H1 (cell line): Measurements from ENCODE around the gene ENO4. TPM values are rescaled to one million over a fixed set of nuclear protein-coding genes. Genes with fewer than 3 reads are reported as not detected.

Source experiments
- CTCF ChIA-PET: fragments of 300-600 bp; sonication (Branson Sonifier 250); formaldehyde crosslinking; loops from one replicate; lab custom pipeline; 2021; ENCODE audit not compliant: partially characterized antibody; lab: Charles Lee
- POLR2A ChIA-PET: fragments of 300-600 bp; sonication (Branson Sonifier 250); formaldehyde crosslinking; loops from one replicate; lab custom pipeline; 2021; ENCODE audit warnings: inconsistent platforms; ENCODE audit not compliant: partially characterized antibody; lab: Charles Lee
- DNase-seq, 2 experiments: peaks; one replicate each; pipeline versions ENCODE4 v3.0.0 to v3.0.0-alpha.2; 2010 to 2022; ENCODE audit warnings: low spot score in 2 of 2, low read depth in 1 of 2, mixed read lengths in 1 of 2
- FAIRE-seq: peaks from 2 replicates; lab custom pipeline; 2011; peaks lifted over from hg19 to GRCh38; lab: Jason Lieb, UNC
- H2AFZ ChIP-seq: 2 replicates; pipeline ENCODE4 v1.8.1; 2012; ENCODE audit warnings: low read length, inconsistent platforms
- H2AK5ac ChIP-seq: 2 replicates; pipeline ENCODE4 v1.6.1; 2013; ENCODE audit warnings: low read depth, low read length
- H2BK120ac ChIP-seq: replicated peaks from 2 replicates; pipeline ENCODE3; 2013; ENCODE audit warnings: low read depth, low read length, inconsistent platforms
- H2BK12ac ChIP-seq: 2 replicates; pipeline ENCODE4 v1.6.1; 2013; ENCODE audit warnings: low read depth, low read length
- H2BK15ac ChIP-seq: 2 replicates; pipeline ENCODE4 v1.6.1; 2013; ENCODE audit warnings: low read length
- H2BK20ac ChIP-seq: 2 replicates; pipeline ENCODE4 v1.6.1; 2013; ENCODE audit warnings: low read length
- H2BK5ac ChIP-seq: 2 replicates; pipeline ENCODE4 v1.6.1; 2013; ENCODE audit warnings: low read depth, low read length
- H3K14ac ChIP-seq: 2 replicates; pipeline ENCODE4 v1.6.1; 2013; ENCODE audit warnings: inconsistent platforms; ENCODE audit not compliant: insufficient read length
- H3K18ac ChIP-seq: 2 replicates; pipeline ENCODE4 v1.6.1; 2013; ENCODE audit warnings: low read length; ENCODE audit errors: extremely low read depth
- H3K23ac ChIP-seq: 2 replicates; pipeline ENCODE4 v1.6.1; 2013; ENCODE audit warnings: inconsistent platforms; ENCODE audit not compliant: insufficient read length
- H3K23me2 ChIP-seq: 2 replicates; pipeline ENCODE4 v1.6.1; 2013; ENCODE audit warnings: low read depth, low read length
- H3K27ac ChIP-seq: 2 replicates; pipeline ENCODE4 v1.6.1; 2011; ENCODE audit warnings: low read depth, low read length, inconsistent platforms
- H3K27me3 ChIP-seq, 4 experiments: replicated peaks in 1 of 4; 1 replicate in 1 of 4; 2 replicates in 3 of 4; pipeline versions ENCODE4 v1.6.1 to v1.8.1; 2011 to 2013; ENCODE audit warnings: low read length in 3 of 4, mild to moderate bottlenecking in 3 of 4, inconsistent platforms in 2 of 4, mixed read lengths in 2 of 4, moderate library complexity in 1 of 4; ENCODE audit not compliant: control insufficient read depth in 3 of 4, insufficient read depth in 3 of 4; ENCODE audit errors: extremely low read depth in 1 of 4
- H3K36me3 ChIP-seq, 4 experiments: 2 replicates each; pipeline versions ENCODE4 v1.6.1 to v1.8.1; 2011 to 2013; ENCODE audit warnings: mild to moderate bottlenecking in 4 of 4, low read length in 3 of 4, moderate library complexity in 2 of 4, control low read depth in 1 of 4, inconsistent platforms in 1 of 4; ENCODE audit not compliant: insufficient read depth in 4 of 4, control insufficient read depth in 2 of 4
- H3K4ac ChIP-seq: replicated peaks from 2 replicates; pipeline ENCODE3; 2013; ENCODE audit warnings: low read length, low read depth, mixed read lengths, inconsistent platforms; ENCODE audit not compliant: insufficient read length
- H3K4me1 ChIP-seq, 4 experiments: replicated peaks in 1 of 4; 1 replicate in 1 of 4; 2 replicates in 3 of 4; pipeline versions ENCODE4 v1.6.1 to v1.8.1; 2011 to 2013; ENCODE audit warnings: low read length in 3 of 4, inconsistent platforms in 2 of 4, mixed read lengths in 1 of 4; ENCODE audit not compliant: insufficient read depth in 4 of 4, control insufficient read depth in 3 of 4
- H3K4me2 ChIP-seq, 2 experiments: 2 replicates each; pipeline versions ENCODE4 v1.6.1 to v1.8.1; 2011 to 2013; ENCODE audit warnings: low read depth in 2 of 2, low read length in 2 of 2, control low read depth in 1 of 2, inconsistent platforms in 1 of 2, mild to moderate bottlenecking in 1 of 2; ENCODE audit not compliant: insufficient read depth in 1 of 2
- H3K4me3 ChIP-seq, 4 experiments: fragments of 200-600, 300-600 bp in 1 of 4; sonication (generic), shearing (Covaris generic), sonication (Bioruptor Twin) in 1 of 4; 2 replicates each; pipeline versions ENCODE4 v1.5.1 to v1.8.1; 2011 to 2016; ENCODE audit warnings: low read length in 4 of 4, low read depth in 3 of 4, control low read depth in 2 of 4, inconsistent platforms in 2 of 4, mild to moderate bottlenecking in 2 of 4, mixed read lengths in 1 of 4, moderate library complexity in 1 of 4; ENCODE audit not compliant: insufficient read depth in 2 of 4; ENCODE audit errors: extremely low read depth in 1 of 4
- H3K56ac ChIP-seq: replicated peaks from 2 replicates; pipeline ENCODE3; 2013; ENCODE audit warnings: low read depth, mild to moderate bottlenecking, mixed read lengths, low read length, inconsistent platforms; ENCODE audit not compliant: insufficient read length
- H3K79me1 ChIP-seq: 2 replicates; pipeline ENCODE4 v1.6.1; 2013; ENCODE audit warnings: low read depth, low read length, control low read depth
- H3K79me2 ChIP-seq, 2 experiments: 2 replicates each; pipeline versions ENCODE4 v1.6.1 to v1.8.1; 2012 to 2013; ENCODE audit warnings: low read length in 2 of 2, mild to moderate bottlenecking in 2 of 2, inconsistent platforms in 1 of 2; ENCODE audit not compliant: insufficient read depth in 2 of 2, control insufficient read depth in 1 of 2
- H3K9ac ChIP-seq, 4 experiments: replicated peaks in 1 of 4; 1 replicate in 1 of 4; 2 replicates in 3 of 4; pipeline versions ENCODE4 v1.6.1 to v1.8.1; 2011 to 2013; ENCODE audit warnings: low read depth in 3 of 4, low read length in 3 of 4, control low read depth in 2 of 4, mild to moderate bottlenecking in 2 of 4, moderate library complexity in 2 of 4, inconsistent platforms in 1 of 4; ENCODE audit errors: extremely low read depth in 1 of 4
- H3K9me3 ChIP-seq, 2 experiments: 2 replicates each; pipeline versions ENCODE4 v1.6.1 to v1.8.1; 2012 to 2013; ENCODE audit warnings: mild to moderate bottlenecking in 2 of 2, moderate library complexity in 2 of 2, control low read depth in 1 of 2, inconsistent platforms in 1 of 2, low read depth in 1 of 2, low read length in 1 of 2, mixed read lengths in 1 of 2; ENCODE audit not compliant: insufficient read depth in 2 of 2
- H4K20me1 ChIP-seq, 2 experiments: replicated peaks in 1 of 2; 2 replicates each; pipeline versions ENCODE3 to v1.8.1; 2011 to 2013; ENCODE audit warnings: inconsistent platforms in 2 of 2, low read length in 2 of 2, mild to moderate bottlenecking in 1 of 2; ENCODE audit not compliant: insufficient read depth in 2 of 2, control insufficient read depth in 1 of 2
- H4K5ac ChIP-seq: 2 replicates; pipeline ENCODE4 v1.6.1; 2013; ENCODE audit warnings: low read length, low read depth, mixed read lengths, inconsistent platforms; ENCODE audit not compliant: insufficient read length
- H4K8ac ChIP-seq: 2 replicates; pipeline ENCODE4 v1.8.0; 2013; ENCODE audit warnings: mild to moderate bottlenecking, moderate library complexity, low read length, inconsistent platforms; ENCODE audit not compliant: insufficient read depth; ENCODE audit errors: extremely low read depth
- H4K91ac ChIP-seq: replicated peaks from 2 replicates; pipeline ENCODE3; 2013; ENCODE audit warnings: low read length, mixed read lengths, inconsistent platforms; ENCODE audit not compliant: insufficient read length
- CEBPB ChIP-seq: IDR thresholded peaks from 2 replicates; pipeline ENCODE4 v1.6.1; 2012; ENCODE audit warnings: low read depth, low read length
- FOSL1 ChIP-seq: IDR thresholded peaks from 2 replicates; pipeline ENCODE4 v1.6.1; 2011; ENCODE audit warnings: mild to moderate bottlenecking, low read depth, low read length, moderate library complexity; ENCODE audit not compliant: insufficient read depth
- GABPA ChIP-seq: IDR thresholded peaks from 2 replicates; pipeline ENCODE4 v1.6.1; 2011; ENCODE audit warnings: mild to moderate bottlenecking, low read length, moderate library complexity, borderline replicate concordance; ENCODE audit not compliant: insufficient read depth
- KDM5A ChIP-seq: fragments of 200-600 bp; IDR thresholded peaks from 2 replicates; pipeline ENCODE4 v1.7.1; 2012; ENCODE audit warnings: mild to moderate bottlenecking, low read length, inconsistent platforms, mixed read lengths
- SIN3A ChIP-seq, 2 experiments: IDR thresholded peaks in 1 of 2; conservative IDR thresholded peaks in 1 of 2; 2 replicates each; pipeline ENCODE4 v1.6.1; 2011 to 2012; ENCODE audit warnings: low read length in 2 of 2, improper control_type of control experiment in 1 of 2, low read depth in 1 of 2, mild to moderate bottlenecking in 1 of 2
- SRF ChIP-seq: IDR thresholded peaks from 2 replicates; pipeline ENCODE4 v1.6.1; 2011; ENCODE audit warnings: mild to moderate bottlenecking, low read depth, low read length, moderate library complexity
- SUZ12 ChIP-seq: fragments of 200-600 bp; sonication (generic); IDR thresholded peaks from 2 replicates; pipeline ENCODE4 v1.6.1; 2012; ENCODE audit warnings: mild to moderate bottlenecking, inconsistent platforms, low read length, moderate library complexity, mixed read lengths
- TEAD4 ChIP-seq: IDR thresholded peaks from 2 replicates; pipeline ENCODE4 v1.6.1; 2012; ENCODE audit warnings: low read depth, low read length, inconsistent platforms, mixed read lengths
- WGBS, 2 experiments: shearing (Covaris generic) in 1 of 2; methylation state at CpG; one replicate each; pipeline versions ENCODE4 v1.1.6 to v1.1.7; 2013 to 2015; ENCODE audit warnings: low lambda C conversion rate in 2 of 2, mixed read lengths in 2 of 2, inconsistent platforms in 1 of 2, low coverage in 1 of 2, missing lambda C conversion rate in 1 of 2; ENCODE audit not compliant: insufficient replicate concordance in 2 of 2, insufficient coverage in 1 of 2, insufficient read length in 1 of 2; ENCODE audit errors: extremely low coverage in 1 of 2, missing lambda C conversion rate in 1 of 2; 5-methylcytosine and 5-hydroxymethylcytosine counted together
- polyA plus RNA-seq, 7 experiments: library from polyadenylated mRNA; depleted of rRNA in 3 of 7; stranded (reverse) in 5 of 7; unstranded in 2 of 7; fragments of >200 nt in 5 of 7; fragments of 200-250 nt in 2 of 7; gene quantifications; 1 replicate in 5 of 7; 2 replicates in 1 of 7; 4 replicates in 1 of 7; pipeline versions ENCODE4 v1.2.1 to v1.2.3, GENCODE V29; 2011 to 2013; ENCODE audit warnings: missing spikeins in 2 of 7, mixed read lengths in 2 of 7
- total RNA-seq: library from RNA; stranded (reverse); fragmentation: NEBNext Ultra II Directional; extraction: Animal tissue kit (Norgen Biotek cat#: 25700); gene quantifications from 2 replicates; pipeline ENCODE4 v1.2.1, GENCODE V29; 2021
- TF ChIP-seq, protein P1 (sequence below), 3 experiments: IDR thresholded peaks; 1 replicate in 2 of 3; 2 replicates in 1 of 3; pipeline versions ENCODE4 v1.5.1 to v1.6.1; 2011; ENCODE audit warnings: low read length in 3 of 3, mild to moderate bottlenecking in 3 of 3, inconsistent platforms in 2 of 3, low read depth in 1 of 3, moderate library complexity in 1 of 3; ENCODE audit not compliant: insufficient read depth in 1 of 3; ENCODE audit errors: control extremely low read depth in 1 of 3

Gene ENO4
- total and polyA plus RNA-seq, 2 of the 8 experiments (the other 6 are each of a cell fraction or from before 2014, with no cell fraction given) = 0.77 TPM; not detected in 1

- Histone ChIP-seq H3K18ac (no peak overlapping the region), H3K9ac (no peak overlapping the region), H4K8ac (no peak overlapping the region; the same call in 1 of the 2 replicates), H4K20me1 (no peaks in the 10 kb centered on the region), H3K27ac (no peak overlapping the region), H2BK15ac (peak overlapping the region; percentile 22; the same call in 1 of the 2 replicates), H3K4ac (no peak overlapping the region), H2BK120ac (no peak overlapping the region), H3K4me2 (no peak overlapping the region), H4K5ac (no peak overlapping the region), H3K56ac (no peak overlapping the region), H3K36me3 (no peaks in the 10 kb centered on the region), H3K79me2 (no peaks in the 10 kb centered on the region), H2BK12ac (no peak overlapping the region), H3K9me3 (no peaks in the 10 kb centered on the region), H2BK20ac (no peak overlapping the region), H3K4me1 (peaks cover 6 to 10% (median 7%) of the 10 kb centered on the region in 4 experiments; a peak in 6 of 7 replicates), H3K23me2 (no peaks in the 10 kb centered on the region; the same call in 1 of the 2 replicates), H4K91ac (no peak overlapping the region), H3K79me1 (no peaks in the 10 kb centered on the region), H2AK5ac (peak overlapping the region; percentile 42; the same call in 1 of the 2 replicates), H2BK5ac (peak overlapping the region; percentile 41; the same call in 1 of the 2 replicates), H3K23ac (no peak overlapping the region), H3K27me3 (no peaks in the 10 kb centered on the region), H3K14ac (no peak overlapping the region), H2AFZ (no peak overlapping the region), H3K4me3 (no peak overlapping the region)
- 76% methylated on average over 7 of the region's 7 CpGs; no CpG with 5 or more reads in 1 of the 2 experiments for WGBS, 2 experiments
- ChIA-PET CTCF (interaction anchor here (0.9 to 1.2 kb wide), 4 partner anchors 15 to 270 kb away, joined by 3 to 5 read pairs (median 3); no protein-coding TSS in a partner anchor), POLR2A (interaction anchor here (0.7 to 1.3 kb wide), 4 partner anchors 14 to 228 kb away, joined by 3 to 4 read pairs (median 3); no protein-coding TSS in a partner anchor)
- DNase-seq (peak in 1 of 2 experiments; percentile 39), FAIRE-seq (peak; percentile 69)
- no peak for TF ChIP-seq GABPA
- no peak for TF ChIP-seq CEBPB
- no peak for TF ChIP-seq SRF
- TF ChIP-seq FOSL1 = 0 out of 2 replicates have a peak, but pooled peaks have one; percentile 40
- TF ChIP-seq SUZ12 = no peak
- TF ChIP-seq KDM5A = no peak
- TF ChIP-seq, protein P1, sequence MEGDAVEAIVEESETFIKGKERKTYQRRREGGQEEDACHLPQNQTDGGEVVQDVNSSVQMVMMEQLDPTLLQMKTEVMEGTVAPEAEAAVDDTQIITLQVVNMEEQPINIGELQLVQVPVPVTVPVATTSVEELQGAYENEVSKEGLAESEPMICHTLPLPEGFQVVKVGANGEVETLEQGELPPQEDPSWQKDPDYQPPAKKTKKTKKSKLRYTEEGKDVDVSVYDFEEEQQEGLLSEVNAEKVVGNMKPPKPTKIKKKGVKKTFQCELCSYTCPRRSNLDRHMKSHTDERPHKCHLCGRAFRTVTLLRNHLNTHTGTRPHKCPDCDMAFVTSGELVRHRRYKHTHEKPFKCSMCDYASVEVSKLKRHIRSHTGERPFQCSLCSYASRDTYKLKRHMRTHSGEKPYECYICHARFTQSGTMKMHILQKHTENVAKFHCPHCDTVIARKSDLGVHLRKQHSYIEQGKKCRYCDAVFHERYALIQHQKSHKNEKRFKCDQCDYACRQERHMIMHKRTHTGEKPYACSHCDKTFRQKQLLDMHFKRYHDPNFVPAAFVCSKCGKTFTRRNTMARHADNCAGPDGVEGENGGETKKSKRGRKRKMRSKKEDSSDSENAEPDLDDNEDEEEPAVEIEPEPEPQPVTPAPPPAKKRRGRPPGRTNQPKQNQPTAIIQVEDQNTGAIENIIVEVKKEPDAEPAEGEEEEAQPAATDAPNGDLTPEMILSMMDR (IDR thresholded peaks at IDR 0.05; ENCODE audit: control extremely low read depth in 1 of 3, insufficient read depth in 1 of 3, low read depth in 1 of 3, low read length in 3 of 3) = no peak
- TF ChIP-seq SIN3A (conservative IDR thresholded peaks at IDR 0.05 in 1 of 2, IDR thresholded peaks at IDR 0.05 in 1 of 2; ENCODE audit: low read depth in 1 of 2, low read length in 2 of 2) = no peak
- TF ChIP-seq TEAD4 = peak; percentile 90
Measured at GRCh38 chr10:116888380-116889055, 39.2 kb downstream of the ENO4 start.
